OCI-LY7 (cell line): ENCODE results near the gene VEGFC.

ENCODE experiments used
- EZH2phosphoT487 ChIP-seq: fragments of 200-600 bp; sonication (generic); IDR thresholded peaks from 2 replicates; pipeline ENCODE4 v1.6.1; 2018; ENCODE audit warnings: low read depth, borderline replicate concordance, mild to moderate bottlenecking, mixed run types, antibody characterized with exemption, low read length, moderate library complexity, mixed read lengths
- TF ChIP-seq, protein P1 (sequence below): fragments of 200-600 bp; sonication (generic); conservative IDR thresholded peaks from 2 replicates; pipeline ENCODE4 v1.5.1; 2014; ENCODE audit warnings: mild to moderate bottlenecking, antibody characterized with exemption, low read length, moderate library complexity, mixed read lengths

DNA sequence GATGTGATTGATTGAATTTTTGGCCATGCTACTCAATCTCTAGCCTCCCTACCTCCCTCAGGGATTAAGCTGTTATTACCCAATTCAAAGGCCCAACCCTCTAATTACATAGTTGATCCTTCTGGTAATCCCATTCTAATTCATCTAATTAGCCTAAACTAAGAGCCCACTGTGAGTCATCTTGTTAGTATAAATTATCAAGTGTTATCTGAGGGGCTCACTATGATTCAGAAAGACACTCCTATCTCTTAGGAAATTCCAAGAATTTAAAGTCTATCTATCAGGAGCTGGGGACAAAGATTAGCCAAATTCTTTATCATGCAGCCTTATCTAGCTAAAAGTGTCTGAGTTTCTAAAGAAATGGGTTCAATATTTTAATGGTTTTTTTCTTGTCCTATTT, 32.9 kb upstream of the VEGFC start:
- TF ChIP-seq, protein P1, sequence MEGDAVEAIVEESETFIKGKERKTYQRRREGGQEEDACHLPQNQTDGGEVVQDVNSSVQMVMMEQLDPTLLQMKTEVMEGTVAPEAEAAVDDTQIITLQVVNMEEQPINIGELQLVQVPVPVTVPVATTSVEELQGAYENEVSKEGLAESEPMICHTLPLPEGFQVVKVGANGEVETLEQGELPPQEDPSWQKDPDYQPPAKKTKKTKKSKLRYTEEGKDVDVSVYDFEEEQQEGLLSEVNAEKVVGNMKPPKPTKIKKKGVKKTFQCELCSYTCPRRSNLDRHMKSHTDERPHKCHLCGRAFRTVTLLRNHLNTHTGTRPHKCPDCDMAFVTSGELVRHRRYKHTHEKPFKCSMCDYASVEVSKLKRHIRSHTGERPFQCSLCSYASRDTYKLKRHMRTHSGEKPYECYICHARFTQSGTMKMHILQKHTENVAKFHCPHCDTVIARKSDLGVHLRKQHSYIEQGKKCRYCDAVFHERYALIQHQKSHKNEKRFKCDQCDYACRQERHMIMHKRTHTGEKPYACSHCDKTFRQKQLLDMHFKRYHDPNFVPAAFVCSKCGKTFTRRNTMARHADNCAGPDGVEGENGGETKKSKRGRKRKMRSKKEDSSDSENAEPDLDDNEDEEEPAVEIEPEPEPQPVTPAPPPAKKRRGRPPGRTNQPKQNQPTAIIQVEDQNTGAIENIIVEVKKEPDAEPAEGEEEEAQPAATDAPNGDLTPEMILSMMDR, result no peak
- no peak for TF ChIP-seq EZH2phosphoT487
